ENCODE data around the gene C1QL3.

C1QL3 gene

DNA sequence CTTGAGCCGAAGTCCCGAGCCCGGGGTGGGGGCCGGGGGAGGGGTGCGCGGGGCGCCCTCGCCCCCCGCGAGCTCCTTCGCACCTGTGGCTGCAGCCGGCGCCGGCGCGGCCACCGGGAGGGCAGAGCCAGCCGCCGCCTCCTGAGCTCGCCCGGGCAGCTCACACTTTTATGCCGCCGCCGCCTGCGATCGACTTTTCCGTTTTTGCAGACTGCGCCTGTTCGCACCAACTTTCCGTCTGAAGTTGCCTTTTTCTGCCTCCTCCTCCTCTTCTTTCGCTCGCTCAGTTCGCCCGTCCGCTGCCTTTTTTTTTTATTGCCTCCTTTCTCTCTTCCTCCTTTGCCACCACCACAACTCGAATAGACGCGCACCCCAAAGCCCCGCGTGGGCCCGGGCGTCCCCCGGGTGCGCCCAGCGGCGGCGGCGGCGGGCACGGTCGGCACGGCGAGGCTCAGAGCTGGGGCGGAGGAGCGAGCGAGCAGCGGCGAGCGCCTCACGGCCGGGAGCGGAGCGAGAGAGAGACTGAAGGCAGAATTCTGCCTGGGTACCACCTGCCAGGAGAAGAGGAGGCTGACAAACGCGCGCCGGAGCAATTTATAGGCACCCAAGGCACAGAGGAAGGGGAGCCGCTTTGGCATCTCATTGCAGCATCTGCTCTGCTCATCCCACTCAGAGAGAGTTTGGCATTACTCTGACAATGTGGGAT, at the start of gene C1QL3:
TSS of gene C1QL3 (minus strand) at position 569 of the 706 bp plus-strand sequence. CDS start 814 bp downstream, outside the sequence.
- peak; percentile 8 to 37 for DNase-seq (ENCODE audit: low read depth in 2 of 2)

DNA sequence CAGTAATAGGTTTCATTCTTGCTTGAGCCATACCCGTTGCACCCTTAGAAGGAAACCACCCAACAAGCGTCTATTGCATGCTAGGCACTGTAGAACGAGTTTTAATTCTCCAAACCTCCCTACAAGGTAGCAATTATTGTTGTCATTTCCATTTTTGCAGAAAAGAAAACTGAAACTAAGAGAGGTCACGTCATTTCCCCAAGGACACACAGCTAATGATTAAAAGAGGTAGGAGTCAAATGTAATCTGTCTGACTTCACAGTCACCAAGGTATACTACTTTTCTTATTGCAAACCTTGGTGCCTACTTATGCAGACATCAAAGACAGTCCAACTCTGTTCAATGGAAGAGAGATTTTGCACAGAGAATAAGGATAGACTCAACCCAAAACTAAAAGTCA, 49.1 kb upstream of the C1QL3 start:
- no peak for DNase-seq (ENCODE audit: low read depth in 2 of 2)

DNA sequence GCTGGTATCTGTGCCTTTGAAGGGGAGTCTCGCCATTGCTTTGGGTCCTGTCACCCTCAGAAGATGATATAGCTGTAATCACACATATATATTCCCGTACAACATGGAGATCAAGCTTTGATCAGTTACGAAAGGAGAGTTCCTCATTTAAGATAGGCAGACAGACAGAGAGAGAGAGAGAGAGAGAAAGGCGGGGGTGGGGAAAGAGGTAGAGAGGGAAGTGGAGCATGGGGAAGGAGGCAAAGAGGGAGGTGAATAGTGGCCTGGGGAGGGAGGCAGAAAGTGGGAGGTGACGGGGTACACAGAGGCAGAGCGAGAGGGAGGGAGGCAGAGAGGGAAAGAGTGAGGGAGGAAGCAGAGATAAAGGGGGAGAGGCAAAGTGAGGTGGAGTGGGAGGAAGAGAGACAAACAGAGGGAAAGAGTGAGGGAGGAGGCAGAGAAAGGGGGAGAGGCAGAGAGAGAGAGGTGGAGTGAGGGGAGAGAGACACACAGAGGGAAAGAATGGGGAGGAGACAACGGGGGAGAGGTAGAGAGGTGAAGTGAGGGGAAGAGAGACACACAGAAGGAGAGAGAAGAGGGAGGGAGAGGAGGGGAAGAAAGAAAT, 44.6 kb upstream of the C1QL3 start:
- DNase-seq (ENCODE audit: low read depth in 2 of 2): no peak

DNA sequence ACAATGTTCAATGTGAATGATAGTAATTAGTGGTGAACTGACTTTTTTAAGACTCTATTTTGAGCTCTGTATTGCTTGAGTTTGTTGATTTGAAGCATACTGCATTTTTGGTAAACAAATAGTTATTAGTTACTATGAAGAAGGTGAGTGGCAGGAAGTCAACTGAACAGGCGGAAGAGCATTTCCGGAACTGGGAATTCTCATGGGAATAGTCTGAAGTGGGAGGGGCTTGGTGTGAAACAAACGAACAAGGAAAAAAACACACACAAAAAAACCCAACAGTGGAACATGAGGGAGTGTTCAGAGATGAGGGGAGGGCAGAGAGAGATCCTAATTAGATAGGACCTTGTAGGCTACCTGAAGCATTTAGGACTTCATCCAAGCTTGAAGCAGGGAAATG, 43.9 kb upstream of the C1QL3 start:
- DNase-seq (ENCODE audit: low read depth in 2 of 2): no peak

DNA sequence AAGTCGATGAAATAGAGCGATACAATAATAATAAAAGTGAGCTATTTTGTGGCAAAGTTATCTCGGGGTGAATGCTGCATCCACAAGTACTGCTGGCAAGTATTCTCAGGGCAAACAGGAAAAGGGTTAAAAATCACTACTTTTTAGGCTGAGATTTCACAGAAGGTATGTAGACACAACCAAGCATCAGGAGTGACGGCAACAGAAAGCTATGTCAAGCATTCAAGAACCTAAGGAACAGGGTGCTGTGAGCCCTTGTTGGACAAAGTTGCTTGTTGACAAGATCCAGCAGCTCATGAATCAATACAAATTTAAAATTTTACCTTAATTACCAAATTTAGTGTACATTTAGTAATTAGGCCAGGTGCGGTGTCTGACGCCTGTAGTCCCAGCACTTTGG, 41.2 kb upstream of the C1QL3 start:
- no peak for DNase-seq (ENCODE audit: low read depth in 2 of 2)

DNA sequence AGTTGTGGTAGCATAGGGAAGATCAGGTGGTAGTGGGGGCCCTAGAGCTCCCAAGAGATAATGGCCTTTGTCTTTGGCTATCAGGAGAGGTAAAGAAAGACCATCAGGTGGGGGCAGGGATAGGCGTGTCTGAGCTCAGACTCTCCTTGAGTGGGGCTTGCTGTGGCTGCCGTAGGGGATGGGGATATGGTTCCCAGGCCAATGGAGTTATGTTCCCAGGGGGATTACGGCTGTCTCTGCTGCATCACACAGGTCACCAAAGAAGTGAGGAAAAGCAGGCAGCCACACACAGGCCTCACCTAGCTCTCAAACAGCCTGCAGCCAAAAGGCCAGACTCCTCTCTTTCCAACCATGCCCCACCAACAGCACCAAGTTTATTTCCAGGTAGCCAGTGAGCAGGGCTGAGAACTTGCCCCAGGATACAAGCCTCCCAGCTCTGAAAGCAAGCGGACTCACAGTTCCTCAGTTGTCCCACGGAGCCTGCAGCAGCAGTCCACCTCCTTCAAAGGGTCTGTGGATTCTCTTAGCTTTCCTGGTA, 37.6 kb upstream of the C1QL3 start:
- no peak for DNase-seq (ENCODE audit: low read depth in 2 of 2)

DNA sequence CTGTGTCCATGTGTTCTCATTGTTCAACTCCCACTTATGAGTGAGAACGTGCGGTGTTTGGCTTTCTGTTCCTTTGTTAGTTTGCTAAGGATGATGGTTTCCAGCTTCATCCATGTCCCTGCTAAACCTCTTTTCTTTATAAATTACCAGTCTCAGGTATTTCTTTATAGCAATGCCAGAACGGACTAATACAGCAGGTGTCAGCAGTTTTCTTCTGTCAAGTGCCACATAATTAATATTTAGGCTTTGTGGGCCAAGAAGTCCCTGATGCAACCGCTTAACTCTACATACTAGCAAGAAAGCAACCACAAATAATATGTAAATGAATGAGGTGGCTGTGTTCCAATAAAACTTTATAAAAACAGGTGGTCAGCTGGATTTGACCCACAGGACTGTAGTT, 26.3 kb upstream of the C1QL3 start:
- DNase-seq (ENCODE audit: low read depth in 2 of 2): no peak

DNA sequence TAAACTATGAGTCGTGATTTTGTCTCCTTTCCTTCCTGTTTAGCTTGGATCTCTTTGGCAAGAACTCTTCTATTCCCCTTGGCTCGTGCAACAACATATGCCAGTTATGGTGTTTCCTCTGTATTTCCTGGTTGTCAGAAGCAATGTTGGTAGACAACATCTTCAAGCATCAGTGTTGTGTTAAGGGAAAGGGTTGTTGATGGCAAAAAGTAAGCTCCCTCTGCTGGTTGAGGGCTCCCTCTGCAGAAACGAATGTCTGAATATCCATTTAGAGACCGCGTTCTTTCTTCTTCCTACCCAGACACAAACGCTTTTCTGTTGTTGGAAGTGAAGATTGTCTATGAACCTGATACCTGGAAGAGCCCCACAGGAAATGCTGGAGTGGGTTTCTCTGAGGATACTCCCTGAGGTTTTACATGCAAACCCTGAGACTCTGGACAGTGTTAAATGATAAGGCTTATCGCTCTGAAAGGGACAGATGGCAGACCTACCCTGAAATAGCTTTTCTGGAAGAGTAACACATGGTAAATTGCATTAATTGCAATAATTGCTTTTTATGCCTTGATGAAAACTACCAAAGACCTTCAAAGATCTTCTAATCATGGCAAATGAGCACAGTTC, 23.5 kb upstream of the C1QL3 start:
- no peak for DNase-seq (ENCODE audit: low read depth in 2 of 2)

DNA sequence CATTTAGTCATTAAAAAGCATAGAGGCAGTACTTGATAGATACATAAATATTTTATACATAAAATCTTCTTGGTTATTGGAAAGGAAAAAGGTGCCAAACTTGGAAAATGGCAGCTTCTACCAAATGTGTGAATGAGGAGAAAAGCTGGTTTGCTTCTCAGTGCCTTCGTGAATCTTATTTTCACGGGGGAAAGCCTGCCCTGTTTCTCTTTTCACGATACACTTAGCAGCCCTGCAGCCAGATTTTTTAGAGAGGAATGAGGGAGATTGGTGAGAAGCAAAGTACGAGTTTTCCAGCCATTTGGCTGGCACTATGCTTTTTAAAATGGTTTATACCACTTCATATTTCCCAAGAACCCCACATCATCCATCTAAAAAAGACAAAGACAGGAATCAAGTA, 22.9 kb upstream of the C1QL3 start:
- DNase-seq (ENCODE audit: low read depth in 2 of 2): no peak

DNA sequence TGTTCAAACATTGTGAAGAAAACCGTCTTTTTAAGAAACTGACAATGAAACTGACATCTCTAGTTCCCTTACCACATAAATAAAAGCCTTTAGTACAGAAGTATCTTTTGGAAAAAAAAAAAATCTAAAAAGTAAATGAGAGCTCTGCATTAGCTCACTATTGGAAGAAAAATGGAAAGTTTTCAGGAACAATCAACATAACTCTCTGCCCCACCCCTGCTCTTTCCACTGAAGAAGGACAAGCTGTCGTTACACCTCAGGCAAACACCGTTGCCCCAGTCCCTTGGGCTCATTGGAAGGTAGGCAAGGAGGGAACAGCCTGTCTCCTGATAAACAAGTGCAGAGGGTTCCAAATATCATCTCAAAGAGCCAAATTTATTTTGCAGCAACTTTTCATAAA, 22.4 kb upstream of the C1QL3 start:
- DNase-seq (ENCODE audit: low read depth in 2 of 2): no peak

DNA sequence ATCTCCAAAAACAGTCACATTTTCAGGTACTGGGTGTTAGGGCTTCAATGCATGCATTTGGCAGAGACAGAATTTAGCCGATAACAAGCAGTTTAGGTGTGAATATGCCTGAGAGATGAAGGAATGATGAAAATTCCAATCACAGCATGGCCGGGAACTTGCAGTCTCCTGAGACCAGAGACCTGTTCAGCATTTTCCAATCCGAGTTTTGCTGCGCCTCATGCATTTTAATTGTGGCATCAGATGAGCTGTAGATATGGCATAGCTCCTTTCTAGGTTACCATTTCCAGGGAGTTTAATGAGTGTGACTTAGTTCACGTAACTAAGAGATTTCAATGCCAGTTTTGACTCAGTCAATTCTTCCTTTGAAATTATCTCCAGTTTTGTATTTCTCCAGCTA, 14.5 kb upstream of the C1QL3 start:
- DNase-seq (ENCODE audit: low read depth in 2 of 2): no peak

DNA sequence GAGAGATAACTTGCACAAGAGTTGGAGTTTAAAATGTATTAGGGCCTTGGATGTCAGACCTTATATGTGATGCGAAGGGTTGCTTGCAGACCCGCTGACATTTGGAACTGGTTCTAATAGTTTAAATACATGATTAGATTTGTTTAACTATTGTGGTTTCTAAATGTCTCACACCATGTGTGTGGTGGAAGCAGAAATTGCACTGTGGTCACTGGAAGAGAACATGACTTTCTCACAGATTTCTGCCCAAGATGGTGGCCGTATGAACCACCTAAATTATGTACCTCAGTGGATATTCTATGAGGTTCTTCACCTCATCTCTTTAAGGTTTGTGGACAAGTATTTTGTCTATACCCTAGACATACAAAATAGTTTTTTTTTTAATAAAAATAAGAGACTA, 8.2 kb upstream of the C1QL3 start:
- DNase-seq (ENCODE audit: low read depth in 2 of 2): no peak

DNA sequence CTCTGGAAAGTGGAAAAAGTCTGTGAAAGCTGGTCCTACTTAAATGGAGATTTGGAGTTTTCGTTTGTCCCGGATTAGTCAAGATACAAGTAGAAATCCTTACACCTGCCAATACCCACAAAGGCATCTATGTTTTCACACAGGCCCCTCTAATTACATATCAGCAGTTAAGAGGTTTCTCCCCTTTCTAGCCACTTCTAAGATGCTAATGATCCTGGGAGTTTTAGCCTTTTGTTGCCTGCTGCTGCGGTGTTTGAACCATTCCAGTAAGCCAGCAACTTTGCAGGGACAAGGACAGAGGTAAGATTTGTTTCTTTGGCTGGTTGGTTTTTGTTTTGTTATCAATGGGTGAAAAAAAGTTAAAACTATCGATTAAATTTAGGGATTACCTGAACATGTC, 5.8 kb upstream of the C1QL3 start:
- DNase-seq (ENCODE audit: low read depth in 2 of 2): no peak

DNA sequence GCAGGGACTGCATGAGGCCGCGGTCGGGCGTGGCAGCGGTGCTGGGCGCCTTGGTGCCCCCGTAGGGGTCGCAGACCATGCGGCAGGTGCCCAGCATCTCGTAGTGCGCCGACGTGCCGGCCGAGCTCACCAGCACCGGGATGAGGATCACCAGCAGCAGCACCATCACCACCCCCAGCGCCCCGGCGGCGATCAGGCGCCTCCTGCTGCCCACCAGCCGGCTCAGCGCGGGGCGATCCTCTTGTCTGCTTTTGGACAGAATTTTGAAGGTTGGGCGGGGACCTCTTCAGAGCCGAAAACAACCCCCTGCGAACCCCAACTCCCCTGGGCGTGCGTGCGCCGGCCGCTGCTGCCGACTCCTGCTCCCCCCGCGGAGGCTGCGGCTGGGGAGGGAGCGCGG, 779 bp downstream of the C1QL3 start:
- DNase-seq (ENCODE audit: low read depth in 2 of 2): peak; percentile 27 to 36

DNA sequence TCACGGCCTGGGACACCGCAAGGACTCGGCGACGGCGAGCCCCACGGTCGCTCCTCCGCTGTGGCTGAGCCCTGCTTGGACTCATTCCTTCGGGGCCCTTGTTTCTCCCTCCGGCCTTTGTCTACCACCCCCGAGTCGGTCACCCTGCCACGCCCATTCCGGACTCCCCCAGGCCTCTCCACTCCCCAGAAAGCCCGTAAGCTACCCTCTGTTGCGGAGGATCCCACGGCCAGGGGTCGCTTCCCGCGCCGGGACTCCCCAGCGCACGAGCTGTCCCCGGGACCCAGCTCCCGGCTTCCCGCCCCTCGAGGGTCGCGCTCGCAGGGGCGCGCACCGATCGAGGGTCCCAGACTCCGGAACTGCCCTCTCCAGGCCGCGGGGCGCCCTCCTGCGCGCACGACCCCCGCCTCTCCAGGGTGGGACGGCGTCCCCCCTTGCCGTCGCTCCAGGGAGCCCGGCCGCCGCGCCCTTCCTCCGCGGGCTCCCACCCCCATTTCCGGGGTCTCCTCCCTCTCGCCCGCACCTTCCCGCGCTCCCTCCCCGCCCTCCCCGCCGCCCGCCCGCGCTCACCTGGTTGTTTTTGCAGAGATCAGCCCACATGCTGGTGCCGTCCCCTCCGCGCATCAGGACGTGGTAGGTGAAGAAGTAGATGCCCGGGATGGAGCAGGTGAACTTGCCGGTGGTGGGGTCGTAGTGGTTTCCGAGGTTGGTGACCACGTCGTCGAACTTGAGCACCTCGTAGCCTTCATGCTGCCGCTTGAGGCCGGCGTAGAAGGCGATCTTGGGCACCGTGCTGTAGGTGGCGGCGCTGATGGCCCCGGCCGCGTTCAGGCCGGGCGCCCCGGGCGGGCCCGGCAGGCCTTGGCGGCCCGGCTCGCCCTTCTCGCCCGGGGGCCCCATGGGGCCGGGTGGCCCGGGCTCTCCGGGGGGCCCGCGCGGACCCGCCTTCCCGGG, 1.5 kb downstream of the C1QL3 start:
- DNase-seq (ENCODE audit: low read depth in 2 of 2): peak in 1 of 2 donors; percentile 4

DNA sequence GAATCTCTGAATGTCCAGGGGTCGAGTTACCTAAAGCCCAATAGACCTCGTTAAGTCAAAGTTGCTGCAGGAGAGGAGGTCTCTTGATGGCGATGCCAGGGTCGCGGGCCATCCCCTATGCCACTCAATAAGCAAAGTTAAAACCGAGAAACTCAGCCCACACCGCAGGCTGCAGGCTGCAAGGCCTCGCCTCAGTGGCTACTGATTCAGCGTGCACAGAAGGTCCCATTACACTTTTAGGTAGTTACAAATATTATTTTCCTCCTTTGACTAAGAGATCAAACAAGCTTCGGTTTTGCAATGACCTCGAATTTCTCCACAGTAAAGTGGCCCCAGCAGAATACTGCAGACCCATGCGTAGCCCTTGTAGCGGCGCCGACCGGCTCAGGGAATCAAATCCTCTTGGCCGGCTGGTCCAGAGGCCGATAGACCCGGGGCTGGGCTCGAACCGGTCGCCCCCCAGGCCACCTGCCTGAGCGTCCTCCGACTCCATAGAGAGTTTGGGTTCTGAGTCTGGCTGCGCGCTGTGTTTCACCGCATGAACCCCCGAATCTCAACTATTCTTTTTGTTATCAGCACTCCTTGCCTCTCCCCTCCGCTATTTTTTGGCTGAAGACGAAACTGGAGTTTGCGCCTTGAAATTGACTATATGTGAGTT, 2.3 kb downstream of the C1QL3 start:
- no peak for DNase-seq (ENCODE audit: low read depth in 2 of 2)

DNA sequence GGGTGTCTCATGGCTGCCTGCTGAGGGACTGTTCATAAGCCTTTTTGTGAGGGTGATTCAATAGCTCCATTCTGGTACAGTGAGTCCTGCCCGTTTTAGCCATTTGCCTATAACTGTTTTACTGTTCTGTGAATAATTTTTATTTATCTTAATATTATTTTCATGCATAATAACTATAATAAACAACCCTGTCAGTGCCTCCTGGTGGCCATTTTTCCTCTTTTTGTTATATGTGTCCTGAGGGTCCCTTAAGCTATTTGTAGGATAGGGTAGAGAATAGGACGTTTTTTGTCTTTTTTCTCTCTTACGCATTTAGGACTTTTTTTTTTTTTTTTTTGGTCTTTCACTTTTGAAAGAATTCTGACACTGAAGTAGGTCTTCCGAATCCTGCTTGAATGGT, 2.9 kb downstream of the C1QL3 start:
- no peak for DNase-seq (ENCODE audit: low read depth in 2 of 2)

DNA sequence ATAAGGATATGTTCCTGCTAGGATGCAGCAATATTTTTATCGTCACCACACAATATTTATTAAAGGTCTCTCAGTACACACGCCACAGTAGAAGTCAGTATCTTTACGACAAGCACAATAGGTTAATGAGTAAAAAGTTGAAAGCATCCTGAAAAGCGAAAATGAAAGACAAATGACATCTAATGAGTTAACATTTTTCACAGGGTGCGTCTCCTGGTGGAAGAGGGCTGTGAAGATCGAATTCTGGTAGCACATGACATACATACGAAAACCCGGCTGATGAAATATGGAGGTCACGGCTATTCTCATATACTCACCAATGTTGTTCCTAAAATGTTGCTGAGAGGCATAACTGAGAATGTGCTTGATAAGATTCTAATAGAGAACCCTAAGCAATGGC, 10.8 kb downstream of the C1QL3 start:
- DNase-seq (ENCODE audit: low read depth in 2 of 2): no peak

DNA sequence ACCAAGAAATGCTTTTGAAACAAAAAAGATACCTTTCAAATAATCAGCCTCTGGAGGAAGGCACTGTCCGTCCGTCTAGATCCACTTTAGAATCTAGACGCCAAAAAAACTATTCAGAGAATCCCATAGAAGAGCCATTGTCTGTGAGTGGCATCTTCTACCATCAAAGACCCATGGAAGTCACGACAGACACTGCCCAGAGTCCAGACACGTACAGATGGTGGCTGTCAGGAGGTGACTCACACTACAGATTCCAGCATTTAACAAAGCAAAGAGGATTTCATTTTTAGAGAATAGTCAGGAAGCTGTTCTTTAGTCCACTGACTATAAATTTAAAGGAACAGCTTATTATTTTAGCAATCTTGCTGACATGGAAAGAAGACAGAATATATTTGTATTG, 11.7 kb downstream of the C1QL3 start:
- no peak for DNase-seq (ENCODE audit: low read depth in 2 of 2)

DNA sequence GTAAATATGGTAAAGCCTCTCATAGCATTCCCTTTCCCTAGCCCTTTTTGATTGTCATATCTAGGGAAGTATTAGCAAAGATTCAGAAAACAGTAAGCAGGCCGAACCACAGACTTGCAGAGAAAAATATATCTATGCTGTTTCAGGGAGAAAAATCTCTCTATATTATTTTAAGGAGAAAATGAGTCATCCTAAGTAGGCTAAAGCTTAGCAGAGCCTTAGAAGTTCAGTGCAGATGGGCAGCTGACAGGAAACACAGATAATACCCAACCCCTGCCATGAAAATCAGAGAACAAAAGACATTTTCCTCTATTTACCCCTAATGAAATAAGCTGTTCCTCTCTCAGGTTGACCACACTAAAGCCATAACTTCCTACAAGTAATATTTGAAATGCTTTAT, 16.5 kb downstream of the C1QL3 start:
- no peak for DNase-seq (ENCODE audit: low read depth in 2 of 2)

DNA sequence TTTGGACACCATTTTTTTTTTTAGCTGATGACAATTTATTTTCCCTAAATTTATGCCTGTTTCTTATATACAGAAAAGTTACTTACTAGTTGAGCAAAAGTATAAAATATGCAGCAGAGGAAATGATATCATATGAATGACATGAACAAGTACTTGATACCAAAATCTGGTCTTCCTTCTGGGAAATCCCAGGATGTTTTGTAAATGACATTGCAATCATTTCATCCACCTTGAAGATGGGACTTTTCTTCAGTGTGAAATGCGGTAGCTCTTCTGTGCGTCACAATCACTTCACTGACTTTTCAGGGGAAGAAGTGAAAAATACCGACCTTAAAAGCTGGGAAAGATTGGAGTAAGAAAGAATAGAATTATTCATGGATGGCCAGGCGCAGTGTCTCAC, 23.8 kb downstream of the C1QL3 start:
- DNase-seq (ENCODE audit: low read depth in 2 of 2): no peak
